ENCODE data around the gene B4GALNT3.

DNA sequence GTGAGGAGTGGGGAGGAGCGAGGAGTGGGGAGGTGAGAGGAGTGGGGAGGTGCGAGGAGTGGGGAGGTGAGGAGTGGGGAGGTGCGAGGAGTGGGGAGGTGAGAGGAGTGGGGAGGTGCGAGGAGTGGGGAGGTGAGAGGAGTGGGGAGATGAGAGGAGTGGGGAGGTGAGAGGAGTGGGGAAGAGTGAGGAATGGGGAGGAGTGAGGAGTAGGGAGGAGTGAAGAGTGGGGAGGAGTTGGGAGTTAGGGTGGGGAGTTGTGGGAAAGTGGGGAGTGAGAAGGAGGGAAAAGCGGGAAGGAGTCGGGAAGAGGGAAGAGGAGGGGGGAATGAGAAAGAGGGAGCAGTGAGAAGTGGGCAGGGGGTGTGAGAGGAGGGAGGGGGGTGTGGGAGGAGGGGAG is 86.1 kb downstream of the B4GALNT3 start:
- TF ChIP-seq ZNF384 (IDR thresholded peaks at IDR 0.05) (no peak), FOXA1 (IDR thresholded peaks at IDR 0.05) (no peak), ELF4 (IDR thresholded peaks at IDR 0.05) (no peak), HDGF (IDR thresholded peaks at IDR 0.05; ENCODE audit: borderline replicate concordance) (no peak), BHLHE40 (IDR thresholded peaks at IDR 0.05; ENCODE audit: borderline replicate concordance) (no peak), FOXK2 (IDR thresholded peaks at IDR 0.05) (no peak), SUZ12 (IDR thresholded peaks at IDR 0.05) (no peak), FOXM1 (IDR thresholded peaks at IDR 0.05; ENCODE audit: borderline replicate concordance) (no peak), L3MBTL2 (conservative IDR thresholded peaks at IDR 0.05) (no peak), LEF1 (IDR thresholded peaks at IDR 0.05; ENCODE audit: borderline replicate concordance) (no peak), PKNOX1 (IDR thresholded peaks at IDR 0.05) (no peak), NFRKB (IDR thresholded peaks at IDR 0.05) (no peak)
